Chondrocyte (in vitro differentiated cells): ENCODE measurements around the gene AHR. TPM values are rescaled to one million over a fixed set of nuclear protein-coding genes. Genes with fewer than 3 reads are reported as not detected.

Experiments
- DNase-seq: peaks from one replicate; pipeline ENCODE4 v3.0.0; 2021; ENCODE audit warnings: mixed read lengths, low spot score
- H3K27ac Mint-ChIP-seq: one replicate; pipeline ENCODE4 v1.8.0; 2021; ENCODE audit warnings: mild to moderate bottlenecking, moderate library complexity, mixed read lengths; ENCODE audit not compliant: unreplicated experiment
- H3K27me3 Mint-ChIP-seq: 2 replicates; pipeline ENCODE4 v1.8.0; 2021; ENCODE audit warnings: low read depth, mixed read lengths
- H3K36me3 Mint-ChIP-seq: 2 replicates; pipeline ENCODE4 v1.8.0; 2021; ENCODE audit warnings: low read depth, mixed read lengths
- H3K4me1 Mint-ChIP-seq: 2 replicates; pipeline ENCODE4 v1.8.0; 2021; ENCODE audit warnings: low read depth, mild to moderate bottlenecking, mixed read lengths
- H3K4me3 Mint-ChIP-seq: one replicate; pipeline ENCODE4 v1.8.0; 2021; ENCODE audit warnings: mild to moderate bottlenecking, moderate library complexity, mixed read lengths; ENCODE audit not compliant: unreplicated experiment
- H3K9me3 Mint-ChIP-seq: 2 replicates; pipeline ENCODE4 v1.8.0; 2021; ENCODE audit warnings: low read depth, mixed read lengths
- total RNA-seq: library from RNA; stranded (reverse); gene quantifications from 3 replicates; pipeline ENCODE4 v1.2.1, GENCODE V29; 2021
- TF ChIP-seq, protein P1 (sequence below): fragments of 200-600 bp; sonication (generic); IDR thresholded peaks from 2 replicates; pipeline ENCODE4 v1.5.0; 2021; ENCODE audit warnings: antibody characterized with exemption, mild to moderate bottlenecking, moderate library complexity

Gene AHR
- total RNA-seq, 1 donor from 2014 or later = 143 TPM

DNA sequence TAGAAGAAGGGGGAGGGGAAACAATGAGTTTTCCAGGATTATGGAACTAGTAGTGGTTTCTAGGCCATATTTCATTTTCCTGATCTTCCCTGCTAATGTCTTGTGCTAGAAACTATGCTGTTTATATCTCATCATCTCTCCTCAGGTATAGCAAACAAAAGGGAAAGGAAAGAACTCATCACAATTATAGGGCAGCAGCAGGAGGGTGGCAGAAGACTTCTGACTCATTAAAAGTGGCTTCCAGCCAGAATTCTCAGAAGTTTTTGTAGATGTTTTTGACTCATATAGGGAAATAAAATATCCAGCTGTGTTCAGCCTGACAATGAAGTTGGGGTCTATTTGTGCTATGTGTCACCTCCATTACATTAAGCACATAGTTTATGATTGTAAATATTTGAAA, 6.5 kb downstream of the AHR start:
- peak overlapping the region; percentile 60 for H3K4me3 Mint-ChIP-seq
- peak overlapping the region; percentile 89 for H3K27ac Mint-ChIP-seq
- no peaks in the 10 kb centered on the region for H3K36me3 Mint-ChIP-seq
- peaks cover 3% of the 10 kb centered on the region for H3K4me1 Mint-ChIP-seq
- TF ChIP-seq, protein P1, sequence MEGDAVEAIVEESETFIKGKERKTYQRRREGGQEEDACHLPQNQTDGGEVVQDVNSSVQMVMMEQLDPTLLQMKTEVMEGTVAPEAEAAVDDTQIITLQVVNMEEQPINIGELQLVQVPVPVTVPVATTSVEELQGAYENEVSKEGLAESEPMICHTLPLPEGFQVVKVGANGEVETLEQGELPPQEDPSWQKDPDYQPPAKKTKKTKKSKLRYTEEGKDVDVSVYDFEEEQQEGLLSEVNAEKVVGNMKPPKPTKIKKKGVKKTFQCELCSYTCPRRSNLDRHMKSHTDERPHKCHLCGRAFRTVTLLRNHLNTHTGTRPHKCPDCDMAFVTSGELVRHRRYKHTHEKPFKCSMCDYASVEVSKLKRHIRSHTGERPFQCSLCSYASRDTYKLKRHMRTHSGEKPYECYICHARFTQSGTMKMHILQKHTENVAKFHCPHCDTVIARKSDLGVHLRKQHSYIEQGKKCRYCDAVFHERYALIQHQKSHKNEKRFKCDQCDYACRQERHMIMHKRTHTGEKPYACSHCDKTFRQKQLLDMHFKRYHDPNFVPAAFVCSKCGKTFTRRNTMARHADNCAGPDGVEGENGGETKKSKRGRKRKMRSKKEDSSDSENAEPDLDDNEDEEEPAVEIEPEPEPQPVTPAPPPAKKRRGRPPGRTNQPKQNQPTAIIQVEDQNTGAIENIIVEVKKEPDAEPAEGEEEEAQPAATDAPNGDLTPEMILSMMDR = no peak
- H3K9me3 Mint-ChIP-seq = no peaks in the 10 kb centered on the region
- no peaks in the 10 kb centered on the region for H3K27me3 Mint-ChIP-seq
- DNase-seq = no peak

DNA sequence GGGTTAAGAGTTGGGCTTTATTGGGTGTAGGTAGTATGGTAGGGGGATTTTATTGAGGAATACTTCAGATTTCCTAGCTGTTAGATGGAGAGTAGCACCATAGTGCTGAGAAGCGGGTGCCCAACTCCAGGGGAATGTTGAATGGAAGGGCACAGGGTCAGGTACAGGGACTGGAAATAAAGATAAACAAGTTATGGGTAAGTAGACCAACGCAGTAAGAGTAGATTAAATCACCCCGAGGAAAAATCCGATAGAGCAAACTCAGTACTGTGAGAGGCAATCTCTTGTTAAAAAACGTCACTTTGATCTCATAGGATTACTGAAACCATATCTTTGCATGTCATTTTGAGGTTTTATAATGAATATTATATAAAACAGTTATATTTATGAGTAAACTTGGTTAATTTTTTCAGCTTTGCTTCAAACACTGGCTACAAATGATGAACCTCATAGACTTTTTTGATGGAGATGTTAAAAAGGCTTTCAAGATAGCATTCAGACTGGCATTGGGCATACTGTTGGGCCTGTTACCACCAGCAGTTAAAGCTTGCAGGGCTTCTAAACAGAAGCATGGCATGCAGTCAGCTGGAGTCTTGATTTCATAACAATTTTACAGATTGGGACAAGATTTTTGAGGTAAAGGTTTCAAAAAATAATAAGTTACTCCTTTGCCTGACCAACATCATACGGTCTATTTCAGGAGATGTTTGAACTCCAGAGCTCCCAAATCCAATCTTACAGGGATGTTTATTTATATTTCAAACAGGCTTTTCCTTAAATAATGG, 7.1 kb downstream of the AHR start:
- Mint-ChIP-seq H3K9me3 (no peaks in the 10 kb centered on the region), H3K27me3 (no peaks in the 10 kb centered on the region), H3K27ac (peak overlapping the region; percentile 89)

DNA sequence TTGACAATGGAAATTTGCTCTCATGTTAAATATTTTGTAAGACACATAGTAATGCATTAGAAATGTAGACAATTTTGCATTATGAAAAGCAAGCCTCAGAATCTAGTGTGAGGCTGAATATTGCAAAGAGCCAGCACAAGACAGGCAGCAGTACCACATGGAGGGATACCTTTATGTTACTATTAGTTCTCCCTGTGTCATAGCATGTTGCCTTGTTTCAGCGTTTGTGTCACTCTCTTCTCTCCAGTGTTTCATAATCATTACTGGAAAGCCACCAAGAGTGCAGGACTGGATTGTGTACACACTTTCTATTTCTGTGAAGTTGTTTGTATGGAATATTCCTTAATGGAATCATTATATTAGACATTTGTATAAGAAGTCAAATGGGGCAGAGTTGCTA, 8.5 kb downstream of the AHR start:
- Mint-ChIP-seq H3K27ac (no peak overlapping the region), H3K9me3 (no peaks in the 10 kb centered on the region), H3K4me3 (no peak overlapping the region), H3K27me3 (no peaks in the 10 kb centered on the region), H3K4me1 (peaks cover 10% of the 10 kb centered on the region), H3K36me3 (peaks cover 6% of the 10 kb centered on the region)
- TF ChIP-seq, protein P1 = no peak
- DNase-seq = no peak

More for the DNA sequence above, 7.1 kb downstream of the AHR start:
- TF ChIP-seq, protein P1 = no peak
- peaks cover 3% of the 10 kb centered on the region for H3K4me1 Mint-ChIP-seq
- H3K36me3 Mint-ChIP-seq = no peaks in the 10 kb centered on the region
- peak overlapping the region; percentile 60 for H3K4me3 Mint-ChIP-seq
- no peak for DNase-seq

DNA sequence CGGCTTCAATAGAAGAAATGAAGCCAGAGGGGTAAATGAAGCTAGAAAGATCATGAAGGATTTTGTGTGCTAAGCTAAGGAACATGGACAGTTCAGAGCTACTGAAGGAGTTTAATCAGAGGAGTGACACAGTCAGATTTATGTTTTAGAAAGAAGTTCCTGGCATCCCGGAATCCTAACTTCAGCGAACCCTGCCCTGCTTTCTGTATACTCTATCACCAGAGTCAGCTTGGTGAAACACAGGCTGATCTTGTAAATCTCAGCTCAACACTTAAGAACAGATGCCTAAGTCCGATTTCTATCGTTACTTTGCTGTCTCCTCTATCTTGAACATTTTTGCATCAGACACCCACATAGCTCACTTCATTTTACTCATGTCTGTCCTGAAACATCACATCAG, 9.1 kb downstream of the AHR start:
- no peaks in the 10 kb centered on the region for H3K9me3 Mint-ChIP-seq
- TF ChIP-seq, protein P1 = no peak
- H3K36me3 Mint-ChIP-seq = peaks cover 8% of the 10 kb centered on the region
- H3K27ac Mint-ChIP-seq = no peak overlapping the region
- no peak overlapping the region for H3K4me3 Mint-ChIP-seq
- DNase-seq = no peak
- H3K4me1 Mint-ChIP-seq = peaks cover 10% of the 10 kb centered on the region
- H3K27me3 Mint-ChIP-seq = no peaks in the 10 kb centered on the region

DNA sequence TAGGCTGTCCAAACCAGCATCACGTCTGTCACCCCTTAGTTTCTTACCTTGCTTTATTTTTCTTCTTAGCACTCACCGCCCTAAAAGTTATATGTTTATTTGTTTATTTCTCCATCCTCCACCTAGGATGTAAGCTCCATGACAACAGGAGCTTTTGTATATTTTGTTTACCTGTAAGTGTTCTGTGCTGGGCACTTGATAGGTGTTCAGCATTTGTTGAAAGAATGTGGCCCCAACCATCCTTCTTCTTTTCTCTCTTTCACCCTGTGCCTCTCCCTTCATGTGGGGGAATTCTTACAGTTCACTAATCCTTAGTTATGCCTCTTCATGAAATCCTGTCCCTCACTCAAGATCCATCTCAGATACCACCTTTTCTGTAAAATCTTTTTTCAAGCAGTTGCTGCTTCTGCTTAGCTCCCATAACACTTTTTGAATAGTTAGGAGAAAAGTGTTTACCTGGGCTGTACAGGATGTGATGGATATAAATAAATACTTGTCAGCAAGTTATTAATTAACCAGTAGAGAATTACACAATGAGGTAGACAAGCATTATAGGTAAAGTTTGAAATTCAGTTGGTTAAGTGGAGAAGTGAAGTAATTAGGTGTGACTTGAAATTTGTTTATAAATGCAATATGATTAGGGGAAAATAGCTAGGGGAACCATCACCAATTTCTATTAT, 9.7 kb downstream of the AHR start:
- TF ChIP-seq, protein P1 = no peak
- Mint-ChIP-seq H3K27me3 (no peaks in the 10 kb centered on the region), H3K36me3 (peaks cover 12% of the 10 kb centered on the region), H3K4me1 (peaks cover 15% of the 10 kb centered on the region), H3K4me3 (no peak overlapping the region), H3K9me3 (no peaks in the 10 kb centered on the region), H3K27ac (no peak overlapping the region)
- no peak for DNase-seq
